Measurements from ENCODE around the gene AURKA. TPM values are rescaled to one million over a fixed set of nuclear protein-coding genes. Genes with fewer than 3 reads are reported as not detected.

The AURKA gene
- total and polyA plus RNA-seq, 4 donors = 0.26 to 2.1 (median 0.76) TPM

- WGBS, 2 donors = 63% methylated on average over 1 of the region's 1 CpG
- no peaks in the 10 kb centered on the region for H3K4me1 ChIP-seq (ENCODE audit: control insufficient read depth in 1 of 2, insufficient read depth in 2 of 2, low read length in 2 of 2)
Measured at GRCh38 chr20:56430957-56431356, 38.9 kb upstream of the AURKA start.

GRCh38 chr20:56430461-56430860 lies 38.4 kb upstream of the AURKA start:
- Histone ChIP-seq H3K9me3 (ENCODE audit: control insufficient read depth, low read length) (no peaks in the 10 kb centered on the region), H3K27me3 (ENCODE audit: control insufficient read depth in 1 of 2, insufficient read depth in 2 of 2, low read length in 1 of 2) (no peaks in the 10 kb centered on the region), H3K36me3 (ENCODE audit: control insufficient read depth in 1 of 2, insufficient read depth in 2 of 2, low read length in 1 of 2) (no peaks in the 10 kb centered on the region), H3K27ac (ENCODE audit: low read depth in 1 of 2, low read length in 2 of 2) (no peak overlapping the region), H3K4me1 (ENCODE audit: control insufficient read depth in 1 of 2, insufficient read depth in 2 of 2, low read length in 2 of 2) (no peaks in the 10 kb centered on the region), H3K4me3 (ENCODE audit: low read length in 2 of 2) (no peak overlapping the region)
- intact Hi-C loops (cut with DNase I) = no loop called here
- DNase-seq (no peak), ATAC-seq (ENCODE audit: low FRiP score) (no peak)
- WGBS, 2 donors = 57 to 62% methylated on average over 4 of the region's 4 CpGs

More at GRCh38 chr20:56430957-56431356, 38.9 kb upstream of the AURKA start:
- DNase-seq (no peak), ATAC-seq (ENCODE audit: low FRiP score) (no peak)
- Histone ChIP-seq H3K36me3 (ENCODE audit: control insufficient read depth in 1 of 2, insufficient read depth in 2 of 2, low read length in 1 of 2) (no peaks in the 10 kb centered on the region), H3K4me3 (ENCODE audit: low read length in 2 of 2) (no peak overlapping the region), H3K27ac (ENCODE audit: low read depth in 1 of 2, low read length in 2 of 2) (no peak overlapping the region), H3K9me3 (ENCODE audit: control insufficient read depth, low read length) (no peaks in the 10 kb centered on the region), H3K27me3 (ENCODE audit: control insufficient read depth in 1 of 2, insufficient read depth in 2 of 2, low read length in 1 of 2) (no peaks in the 10 kb centered on the region)
- intact Hi-C loops (cut with DNase I) = no loop called here

- no peak for DNase-seq
- Histone ChIP-seq H3K36me3 (ENCODE audit: control insufficient read depth in 1 of 2, insufficient read depth in 2 of 2, low read length in 1 of 2) (no peaks in the 10 kb centered on the region), H3K4me3 (ENCODE audit: low read length in 2 of 2) (no peak overlapping the region), H3K9me3 (ENCODE audit: control insufficient read depth, low read length) (no peaks in the 10 kb centered on the region), H3K4me1 (ENCODE audit: control insufficient read depth in 1 of 2, insufficient read depth in 2 of 2, low read length in 2 of 2) (no peaks in the 10 kb centered on the region), H3K27ac (ENCODE audit: low read depth in 1 of 2, low read length in 2 of 2) (no peak overlapping the region), H3K27me3 (ENCODE audit: control insufficient read depth in 1 of 2, insufficient read depth in 2 of 2, low read length in 1 of 2) (no peaks in the 10 kb centered on the region)
- intact Hi-C loops (cut with DNase I) = no loop called here
- WGBS, 2 donors = 59 to 69% methylated on average over 4 of the region's 4 CpGs
- no peak for ATAC-seq (ENCODE audit: low FRiP score)
Measured at GRCh38 chr20:56429941-56430340, 37.9 kb upstream of the AURKA start.

- WGBS, 2 donors = 68% methylated on average over 6 of the region's 6 CpGs
- Histone ChIP-seq H3K9me3 (ENCODE audit: control insufficient read depth, low read length) (no peaks in the 10 kb centered on the region), H3K4me3 (ENCODE audit: low read length in 2 of 2) (no peak overlapping the region), H3K27me3 (ENCODE audit: control insufficient read depth in 1 of 2, insufficient read depth in 2 of 2, low read length in 1 of 2) (no peaks in the 10 kb centered on the region), H3K4me1 (ENCODE audit: control insufficient read depth in 1 of 2, insufficient read depth in 2 of 2, low read length in 2 of 2) (no peaks in the 10 kb centered on the region), H3K36me3 (ENCODE audit: control insufficient read depth in 1 of 2, insufficient read depth in 2 of 2, low read length in 1 of 2) (no peaks in the 10 kb centered on the region), H3K27ac (ENCODE audit: low read depth in 1 of 2, low read length in 2 of 2) (no peak overlapping the region)
- ATAC-seq (ENCODE audit: low FRiP score) (no peak), DNase-seq (peak in 1 of 2 donors; percentile 9)
- intact Hi-C loops (cut with DNase I) = no loop called here
Measured at GRCh38 chr20:56429502-56429901, 37.5 kb upstream of the AURKA start.

- ATAC-seq (ENCODE audit: low FRiP score) = no peak
- Histone ChIP-seq H3K27ac (ENCODE audit: low read depth in 1 of 2, low read length in 2 of 2) (no peak overlapping the region), H3K4me1 (ENCODE audit: control insufficient read depth in 1 of 2, insufficient read depth in 2 of 2, low read length in 2 of 2) (no peaks in the 10 kb centered on the region), H3K4me3 (ENCODE audit: low read length in 2 of 2) (no peak overlapping the region), H3K27me3 (ENCODE audit: control insufficient read depth in 1 of 2, insufficient read depth in 2 of 2, low read length in 1 of 2) (no peaks in the 10 kb centered on the region), H3K9me3 (ENCODE audit: control insufficient read depth, low read length) (no peaks in the 10 kb centered on the region), H3K36me3 (ENCODE audit: control insufficient read depth in 1 of 2, insufficient read depth in 2 of 2, low read length in 1 of 2) (no peaks in the 10 kb centered on the region)
- WGBS, 2 donors = 77 to 81% methylated on average over 8 of the region's 8 CpGs
- intact Hi-C loops (cut with DNase I) = no loop called here
- peak in 1 of 2 donors; percentile 4 for DNase-seq
Measured at GRCh38 chr20:56428881-56429280, 36.9 kb upstream of the AURKA start.

- no peaks in the 10 kb centered on the region for H3K27me3 ChIP-seq (ENCODE audit: control insufficient read depth in 1 of 2, insufficient read depth in 2 of 2, low read length in 1 of 2)
- ATAC-seq (ENCODE audit: low FRiP score) (no peak), DNase-seq (no peak)
- H3K9me3 ChIP-seq (ENCODE audit: control insufficient read depth, low read length) = no peaks in the 10 kb centered on the region
- WGBS, 2 donors = 80 to 84% methylated on average over 5 of the region's 5 CpGs
- H3K4me1 ChIP-seq (ENCODE audit: control insufficient read depth in 1 of 2, insufficient read depth in 2 of 2, low read length in 2 of 2) = no peaks in the 10 kb centered on the region
- no peaks in the 10 kb centered on the region for H3K36me3 ChIP-seq (ENCODE audit: control insufficient read depth in 1 of 2, insufficient read depth in 2 of 2, low read length in 1 of 2)
- H3K27ac ChIP-seq (ENCODE audit: low read depth in 1 of 2, low read length in 2 of 2) = no peak overlapping the region
- H3K4me3 ChIP-seq (ENCODE audit: low read length in 2 of 2) = no peak overlapping the region
- intact Hi-C loops (cut with DNase I) = no loop called here
Measured at GRCh38 chr20:56428410-56428809, 36.4 kb upstream of the AURKA start.

GRCh38 chr20:56427797-56428196 lies 35.8 kb upstream of the AURKA start:
- Histone ChIP-seq H3K4me1 (ENCODE audit: control insufficient read depth in 1 of 2, insufficient read depth in 2 of 2, low read length in 2 of 2) (no peaks in the 10 kb centered on the region), H3K4me3 (ENCODE audit: low read length in 2 of 2) (no peak overlapping the region), H3K27me3 (ENCODE audit: control insufficient read depth in 1 of 2, insufficient read depth in 2 of 2, low read length in 1 of 2) (no peaks in the 10 kb centered on the region), H3K9me3 (ENCODE audit: control insufficient read depth, low read length) (no peaks in the 10 kb centered on the region), H3K36me3 (ENCODE audit: control insufficient read depth in 1 of 2, insufficient read depth in 2 of 2, low read length in 1 of 2) (no peaks in the 10 kb centered on the region), H3K27ac (ENCODE audit: low read depth in 1 of 2, low read length in 2 of 2) (no peak overlapping the region)
- ATAC-seq (ENCODE audit: low FRiP score) (no peak), DNase-seq (no peak)
- 79 to 84% methylated on average over 4 of the region's 4 CpGs for WGBS, 2 donors
- intact Hi-C loops (cut with DNase I) = no loop called here

- intact Hi-C loops (cut with DNase I) = no loop called here
- H3K9me3 ChIP-seq (ENCODE audit: control insufficient read depth, low read length) = no peaks in the 10 kb centered on the region
- no peaks in the 10 kb centered on the region for H3K36me3 ChIP-seq (ENCODE audit: control insufficient read depth in 1 of 2, insufficient read depth in 2 of 2, low read length in 1 of 2)
- DNase-seq (no peak), ATAC-seq (ENCODE audit: low FRiP score) (no peak)
- H3K4me1 ChIP-seq (ENCODE audit: control insufficient read depth in 1 of 2, insufficient read depth in 2 of 2, low read length in 2 of 2) = no peaks in the 10 kb centered on the region
- H3K27me3 ChIP-seq (ENCODE audit: control insufficient read depth in 1 of 2, insufficient read depth in 2 of 2, low read length in 1 of 2) = no peaks in the 10 kb centered on the region
- no peak overlapping the region for H3K27ac ChIP-seq (ENCODE audit: low read depth in 1 of 2, low read length in 2 of 2)
- H3K4me3 ChIP-seq (ENCODE audit: low read length in 2 of 2) = no peak overlapping the region
Measured at GRCh38 chr20:56426926-56427325, 34.9 kb upstream of the AURKA start.

GRCh38 chr20:56426026-56426425 lies 34.0 kb upstream of the AURKA start:
- no peaks in the 10 kb centered on the region for H3K4me1 ChIP-seq (ENCODE audit: control insufficient read depth in 1 of 2, insufficient read depth in 2 of 2, low read length in 2 of 2)
- no peak overlapping the region for H3K27ac ChIP-seq (ENCODE audit: low read depth in 1 of 2, low read length in 2 of 2)
- intact Hi-C loops (cut with DNase I) = no loop called here
- ATAC-seq (ENCODE audit: low FRiP score) (no peak), DNase-seq (no peak)
- no peaks in the 10 kb centered on the region for H3K36me3 ChIP-seq (ENCODE audit: control insufficient read depth in 1 of 2, insufficient read depth in 2 of 2, low read length in 1 of 2)
- 86 to 88% methylated on average over 9 of the region's 9 CpGs for WGBS, 2 donors
- H3K27me3 ChIP-seq (ENCODE audit: control insufficient read depth in 1 of 2, insufficient read depth in 2 of 2, low read length in 1 of 2) = no peaks in the 10 kb centered on the region
- H3K4me3 ChIP-seq (ENCODE audit: low read length in 2 of 2) = no peak overlapping the region
- no peaks in the 10 kb centered on the region for H3K9me3 ChIP-seq (ENCODE audit: control insufficient read depth, low read length)

Measured in aorta (tissue), 5 donors.